B cell (primary cell): ENCODE data around the gene EPB41L4B. TPM values are rescaled to one million over a fixed set of nuclear protein-coding genes. Genes with fewer than 3 reads are reported as not detected.

Experiments used
- ATAC-seq: fragments of 200-7000 bp; cut with Tn5 transposase; one replicate; pipeline ENCODE4 v1.10.0; 2021; ENCODE audit warnings: low read depth, mild to moderate bottlenecking, moderate number of reproducible peaks, moderate library complexity
- CTCF ChIA-PET: fragments of 350-600 bp; sonication (Branson Sonifier 250); formaldehyde crosslinking; loops from one replicate; lab custom pipeline; 2021; ENCODE audit warnings: antibody characterized with exemption, inconsistent platforms; lab: Charles Lee
- POLR2A ChIA-PET: fragments of 350-600 bp; sonication (Branson Sonifier 250); formaldehyde crosslinking; loops from one replicate; lab custom pipeline; 2021; ENCODE audit warnings: antibody characterized with exemption; lab: Charles Lee
- DNase-seq: peaks from one replicate; pipeline ENCODE4 v3.0.0; 2013
- H2AFZ ChIP-seq: 2 replicates; pipeline ENCODE4 v1.6.1; 2012; ENCODE audit warnings: mild to moderate bottlenecking, low read depth, low read length; ENCODE audit not compliant: insufficient read depth, poor library complexity, severe bottlenecking
- H3K27ac ChIP-seq, 2 donors: 1 replicate in 1 of 2; 2 replicates in 1 of 2; pipeline ENCODE4 v1.5.1; 2012 to 2013; ENCODE audit warnings: low read length in 2 of 2, mild to moderate bottlenecking in 2 of 2, moderate library complexity in 1 of 2
- H3K27me3 ChIP-seq, 4 experiments: fragments of 200-600 bp in 1 of 4; sonication (generic) in 1 of 4; replicated peaks in 1 of 4; 1 replicate in 2 of 4; 2 replicates in 2 of 4; pipeline versions ENCODE4 v1.6.1 to v1.7.0; 2013 to 2016; ENCODE audit warnings: low read length in 3 of 4, mild to moderate bottlenecking in 2 of 4, mixed read lengths in 1 of 4, moderate library complexity in 1 of 4; ENCODE audit not compliant: insufficient read depth in 4 of 4, control insufficient read depth in 3 of 4; ENCODE audit errors: control extremely low read depth in 1 of 4
- H3K36me3 ChIP-seq, 2 experiments: replicated peaks in 1 of 2; 1 replicate in 1 of 2; 2 replicates in 1 of 2; pipeline versions ENCODE4 v1.6.1 to v1.7.1; 2013; ENCODE audit warnings: low read length in 1 of 2; ENCODE audit not compliant: insufficient read depth in 2 of 2, control insufficient read depth in 1 of 2; ENCODE audit errors: control extremely low read depth in 1 of 2, extremely low read depth in 1 of 2
- H3K4me1 ChIP-seq, 2 donors: fragments of 200-600 bp in 1 of 2; sonication (generic) in 1 of 2; 1 replicate in 1 of 2; 2 replicates in 1 of 2; pipeline versions ENCODE4 v1.5.1 to v1.6.1; 2013 to 2017; ENCODE audit warnings: low read length in 2 of 2; ENCODE audit not compliant: control insufficient read depth in 2 of 2, insufficient read depth in 2 of 2
- H3K4me2 ChIP-seq: replicated peaks from 2 replicates; pipeline ENCODE3; 2012; ENCODE audit warnings: mild to moderate bottlenecking, low read depth, low read length; ENCODE audit not compliant: poor library complexity, severe bottlenecking
- H3K4me3 ChIP-seq, 5 experiments: fragments of 200-600 bp in 1 of 5; sonication (generic) in 1 of 5; 1 replicate in 3 of 5; 2 replicates in 2 of 5; pipeline versions ENCODE4 v1.5.1 to v1.7.0; 2011 to 2016; ENCODE audit warnings: low read length in 4 of 5, mild to moderate bottlenecking in 4 of 5, low read depth in 2 of 5, control low read depth in 1 of 5, moderate library complexity in 1 of 5; ENCODE audit not compliant: insufficient read depth in 1 of 5; ENCODE audit errors: control extremely low read depth in 1 of 5, extremely low read depth in 1 of 5
- H3K79me2 ChIP-seq: fragments of 200-600 bp; sonication (generic); one replicate; pipeline ENCODE4 v1.6.0; 2016; ENCODE audit warnings: low read length; ENCODE audit not compliant: control insufficient read depth, insufficient read depth
- H3K9ac ChIP-seq: fragments of 200-600 bp; sonication (generic); 2 replicates; pipeline ENCODE4 v1.6.1; 2017; ENCODE audit warnings: mild to moderate bottlenecking, low read length, moderate library complexity
- H3K9me3 ChIP-seq, 3 donors: one replicate each; pipeline versions ENCODE4 v1.6.1 to v1.7.1; 2013; ENCODE audit warnings: low read length in 2 of 3; ENCODE audit not compliant: control insufficient read depth in 2 of 3, insufficient read depth in 1 of 3; ENCODE audit errors: control extremely low read depth in 1 of 3
- H4K20me1 ChIP-seq: 2 replicates; pipeline ENCODE4 v1.6.0; 2012; ENCODE audit warnings: mild to moderate bottlenecking, low read length; ENCODE audit not compliant: insufficient read depth, control insufficient read depth, poor library complexity, severe bottlenecking
- H3K27ac Mint-ChIP-seq: one replicate; pipeline ENCODE4 v1.8.0; 2021; ENCODE audit warnings: mixed read lengths
- H3K27me3 Mint-ChIP-seq: one replicate; pipeline ENCODE4 v1.8.0; 2021; ENCODE audit warnings: mixed read lengths
- H3K4me1 Mint-ChIP-seq: one replicate; pipeline ENCODE4 v1.8.0; 2021; ENCODE audit warnings: mixed read lengths
- H3K4me3 Mint-ChIP-seq: one replicate; pipeline ENCODE4 v1.8.0; 2021; ENCODE audit warnings: mixed read lengths
- H3K9me3 Mint-ChIP-seq: one replicate; pipeline ENCODE4 v1.8.0; 2022; ENCODE audit warnings: mixed read lengths; ENCODE audit not compliant: insufficient read depth
- CTCF ChIP-seq: fragments of 200-600 bp; IDR thresholded peaks from one replicate; pipeline ENCODE4 v1.8.0; 2022; ENCODE audit warnings: antibody characterized with exemption, mild to moderate bottlenecking
- EZH2 ChIP-seq: IDR thresholded peaks from 2 replicates; pipeline ENCODE4 v1.6.1; 2012; ENCODE audit warnings: borderline replicate concordance, low read depth, mild to moderate bottlenecking, moderate library complexity, low read length; ENCODE audit not compliant: insufficient read depth, poor library complexity, severe bottlenecking
- WGBS: methylation state at CpG from one replicate; pipeline ENCODE4 v1.1.5; 2013; ENCODE audit warnings: missing lambda C conversion rate; ENCODE audit not compliant: insufficient coverage; 5-methylcytosine and 5-hydroxymethylcytosine counted together
- intact Hi-C: fragments of 100-400 bp; cut with micrococcal nuclease; formaldehyde crosslinking; loops from one replicate; pipeline ENCODE4 v1.10.0; 2022
- polyA plus RNA-seq: library from polyadenylated mRNA; depleted of rRNA; stranded (reverse); fragments of >200 nt; gene quantifications from 2 replicates; pipeline ENCODE4 v1.2.3, GENCODE V29; 2012
- total RNA-seq, 2 donors: library from RNA; stranded (reverse); fragments of 120-200 nt in 1 of 2; gene quantifications; 1 replicate in 1 of 2; 2 replicates in 1 of 2; pipeline versions ENCODE4 v1.2.3 to v1.2.4, GENCODE V29; 2013 to 2022

Gene EPB41L4B
- total and polyA plus RNA-seq, 2 donors (not counting 1 experiment from before 2014, with no cell fraction given): 2.9 TPM; not detected in 1

- ChIA-PET CTCF (no interaction called here), POLR2A (no interaction called here)
- DNase-seq: no peak
- Histone ChIP-seq H3K9ac (no peak overlapping the region), H3K36me3 (no peaks in the 10 kb centered on the region), H4K20me1 (no peaks in the 10 kb centered on the region), H2AFZ (no peak overlapping the region), H3K79me2 (no peaks in the 10 kb centered on the region), H3K9me3 (no peaks in the 10 kb centered on the region), H3K27ac (no peak overlapping the region), H3K4me1 (no peaks in the 10 kb centered on the region), H3K4me2 (no peak overlapping the region), H3K27me3 (peaks cover 0 to 3% (median 0%) of the 10 kb centered on the region in 4 experiments), H3K4me3 (no peak overlapping the region)
- no peak for ATAC-seq
- H3K4me3 Mint-ChIP-seq: no peak overlapping the region
- no peaks in the 10 kb centered on the region for H3K9me3 Mint-ChIP-seq
- H3K27ac Mint-ChIP-seq: no peak overlapping the region
- WGBS: 96% methylated on average over 6 of the region's 8 CpGs
- no peak for TF ChIP-seq EZH2
- no peak for TF ChIP-seq CTCF
- H3K27me3 Mint-ChIP-seq: no peaks in the 10 kb centered on the region
- H3K4me1 Mint-ChIP-seq: no peaks in the 10 kb centered on the region
- intact Hi-C loops: no loop called here
Observed at GRCh38 chr9:109289931-109290330, 30.9 kb downstream of the EPB41L4B start.

- no peaks in the 10 kb centered on the region for H3K4me1 ChIP-seq
- no peak overlapping the region for H3K4me2 ChIP-seq
- ChIA-PET POLR2A (no interaction called here), CTCF (no interaction called here)
- 89% methylated on average over 4 of the region's 5 CpGs for WGBS
- no peaks in the 10 kb centered on the region for H3K36me3 ChIP-seq
- Mint-ChIP-seq H3K27ac (no peak overlapping the region), H3K4me3 (no peak overlapping the region), H3K4me1 (no peaks in the 10 kb centered on the region), H3K27me3 (peaks cover 3% of the 10 kb centered on the region), H3K9me3 (no peaks in the 10 kb centered on the region)
- no peak overlapping the region for H2AFZ ChIP-seq
- H3K9me3 ChIP-seq: no peaks in the 10 kb centered on the region
- no peaks in the 10 kb centered on the region for H4K20me1 ChIP-seq
- TF ChIP-seq EZH2: no peak
- TF ChIP-seq CTCF: no peak
- DNase-seq (no peak), ATAC-seq (no peak)
- no peak overlapping the region for H3K4me3 ChIP-seq
- intact Hi-C loops: no loop called here
- no peaks in the 10 kb centered on the region for H3K79me2 ChIP-seq
- peaks cover 0 to 3% (median 0%) of the 10 kb centered on the region in 4 experiments for H3K27me3 ChIP-seq
- H3K27ac ChIP-seq: no peak overlapping the region
- H3K9ac ChIP-seq: no peak overlapping the region
Observed at GRCh38 chr9:109289186-109289585, 31.7 kb downstream of the EPB41L4B start.
